Right forelimb (tissue), 1 donor: ENCODE data around the gene C17orf58.
"Not testable (repeated sequence)": the region's sequence is repeated elsewhere in the genome, so short reads cannot be mapped to it uniquely, and the experiment has no call there.

Experiments
- DNase-seq: peaks from one replicate; pipeline ENCODE4 v3.0.0-alpha.2; 2018

Gene C17orf58

DNA sequence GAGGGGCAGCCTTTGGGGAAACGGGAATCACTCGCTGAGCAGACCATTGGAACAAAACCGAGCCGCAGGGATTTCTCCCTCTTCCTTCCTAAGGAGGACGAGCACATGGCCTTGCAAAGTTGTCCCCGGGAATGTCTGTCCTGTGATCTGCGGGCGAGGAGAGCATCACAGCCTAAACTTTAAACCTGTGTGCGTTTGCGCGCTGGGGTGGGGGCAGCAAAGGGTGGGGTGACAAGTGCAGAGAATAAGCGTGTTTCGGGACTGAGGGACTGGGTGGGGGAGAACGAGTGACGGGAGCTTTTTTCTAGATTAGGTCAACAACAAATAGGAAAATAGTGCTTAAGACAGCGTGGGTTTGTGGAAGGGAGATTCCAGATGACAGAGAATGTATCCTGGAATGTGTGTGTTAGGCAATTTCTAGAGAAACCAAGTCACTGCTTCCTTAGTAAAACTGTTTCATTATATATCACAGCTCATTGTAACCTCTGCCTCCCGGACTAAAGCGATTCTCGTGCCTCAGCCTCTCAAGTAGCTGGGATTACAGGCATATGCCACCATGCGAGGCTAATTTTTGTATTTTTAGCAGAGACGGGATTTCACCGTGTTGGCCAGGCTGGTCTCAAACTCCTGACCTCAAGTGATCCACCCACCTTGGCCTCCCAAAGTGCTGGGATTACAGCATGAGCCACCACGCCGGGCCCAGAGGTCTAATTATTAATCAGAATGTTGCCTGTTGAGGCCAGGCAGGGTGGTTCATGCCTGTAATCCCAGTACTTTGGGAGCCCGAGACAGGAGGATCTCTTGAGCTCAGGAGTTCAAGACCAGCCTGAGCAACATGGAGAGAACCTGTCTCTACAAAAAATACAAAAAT is at the start of gene C17orf58:
Gene C17orf58, minus strand, starts transcription at position 169 of the 871 bp plus-strand sequence. CDS start 271 bp downstream, outside the sequence.
- DNase-seq, result peak; percentile 55

DNA sequence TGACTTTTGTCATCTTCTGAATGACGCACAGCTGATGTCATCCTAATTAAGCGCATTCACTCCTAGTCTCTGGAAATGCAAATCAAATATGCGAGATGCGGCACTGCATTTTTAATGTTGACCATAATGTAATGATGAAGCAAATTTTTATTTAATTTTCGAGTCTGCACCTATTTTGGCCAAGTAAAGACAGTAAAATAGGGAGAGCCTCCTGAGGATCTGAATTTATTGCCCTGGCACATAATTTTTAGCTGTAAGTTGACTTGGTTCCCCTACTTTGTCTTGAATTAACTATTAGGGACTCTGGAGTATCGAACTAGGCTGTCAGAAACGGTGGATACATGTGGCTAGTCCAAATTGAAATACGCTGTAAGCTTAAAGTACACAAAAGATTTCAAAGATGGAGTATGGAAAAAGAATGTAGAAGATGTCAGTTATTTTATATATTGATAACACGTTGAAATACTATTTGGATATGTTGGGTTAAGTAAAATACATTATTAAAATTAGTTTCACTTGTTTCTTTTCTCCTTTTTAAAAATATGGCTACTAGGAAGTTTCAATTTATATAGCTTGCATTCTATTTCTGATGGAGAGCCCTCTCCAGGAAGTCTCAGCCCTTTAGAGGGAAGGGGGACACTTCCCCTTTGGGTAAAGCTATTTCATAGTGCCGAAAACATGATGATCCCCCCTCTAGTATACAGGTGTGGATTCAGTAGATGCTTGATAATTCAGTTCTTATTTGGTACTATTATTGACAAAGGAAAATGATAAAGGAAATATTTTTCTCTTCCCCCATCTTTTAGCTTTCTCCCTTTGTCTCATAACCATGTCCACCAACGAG is 40.3 kb upstream of the C17orf58 start:
- no peak for DNase-seq

DNA sequence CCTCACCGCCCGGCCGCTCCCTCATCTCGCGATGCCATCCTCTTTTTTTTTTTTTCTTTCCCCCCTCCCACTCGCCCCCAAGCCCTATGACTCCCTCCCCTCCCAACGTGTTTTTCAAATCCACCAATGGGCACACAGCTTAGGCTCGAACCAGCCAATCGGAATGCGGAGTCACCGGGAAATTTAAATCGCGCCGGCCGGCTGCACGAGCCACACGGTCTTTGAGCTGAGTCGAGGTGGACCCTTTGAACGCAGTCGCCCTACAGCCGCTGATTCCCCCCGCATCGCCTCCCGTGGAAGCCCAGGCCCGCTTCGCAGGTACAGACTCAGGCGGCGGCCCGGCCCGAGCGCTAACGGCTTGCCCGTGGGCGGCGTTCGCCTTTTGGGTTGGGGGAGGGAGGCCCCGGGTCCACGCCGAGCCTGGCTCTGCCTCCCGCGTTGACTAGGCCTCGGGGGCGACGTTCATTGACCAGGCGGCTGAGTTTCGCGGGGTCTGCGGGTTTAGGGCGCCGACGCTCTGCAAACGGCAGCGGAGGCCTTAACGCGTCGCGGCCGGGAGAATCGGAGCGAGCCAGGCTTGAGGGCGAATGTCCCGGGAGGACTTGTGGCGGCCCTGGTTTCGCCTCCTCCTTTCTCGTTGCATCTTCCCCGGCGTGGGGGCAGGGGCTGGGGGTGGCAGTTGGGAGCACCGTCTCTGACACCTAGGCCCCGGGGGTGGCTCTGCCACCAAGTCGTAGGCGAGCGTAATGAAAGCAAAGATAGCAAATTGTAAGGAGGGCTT is 39.4 kb upstream of the C17orf58 start, which contains the start of gene KPNA2:
Gene KPNA2, plus strand, starts transcription at position 213 of the 781 bp plus-strand sequence. CDS start 1,398 bp downstream, outside the sequence.
- DNase-seq, result peak; percentile 95

GRCh38 chr17:68035131-68035522 is 38.9 kb upstream of the C17orf58 start:
- DNase-seq, result peak; percentile 93

DNA sequence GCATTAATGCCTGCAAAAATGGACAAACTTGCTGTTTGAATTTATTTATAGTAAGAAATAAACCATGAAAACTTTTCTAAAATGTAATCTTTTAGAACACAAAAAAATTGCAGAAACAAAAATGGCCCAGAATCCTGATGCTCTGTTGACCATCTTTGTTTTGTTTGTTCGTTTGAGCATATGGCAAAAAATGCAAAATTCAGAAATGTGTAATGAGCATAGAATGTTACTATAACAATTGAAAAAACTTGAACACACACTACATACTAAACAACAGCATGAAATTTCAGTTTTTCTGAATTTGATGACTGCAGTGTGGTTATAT is 38.1 kb upstream of the C17orf58 start:
- DNase-seq, result no peak

DNA sequence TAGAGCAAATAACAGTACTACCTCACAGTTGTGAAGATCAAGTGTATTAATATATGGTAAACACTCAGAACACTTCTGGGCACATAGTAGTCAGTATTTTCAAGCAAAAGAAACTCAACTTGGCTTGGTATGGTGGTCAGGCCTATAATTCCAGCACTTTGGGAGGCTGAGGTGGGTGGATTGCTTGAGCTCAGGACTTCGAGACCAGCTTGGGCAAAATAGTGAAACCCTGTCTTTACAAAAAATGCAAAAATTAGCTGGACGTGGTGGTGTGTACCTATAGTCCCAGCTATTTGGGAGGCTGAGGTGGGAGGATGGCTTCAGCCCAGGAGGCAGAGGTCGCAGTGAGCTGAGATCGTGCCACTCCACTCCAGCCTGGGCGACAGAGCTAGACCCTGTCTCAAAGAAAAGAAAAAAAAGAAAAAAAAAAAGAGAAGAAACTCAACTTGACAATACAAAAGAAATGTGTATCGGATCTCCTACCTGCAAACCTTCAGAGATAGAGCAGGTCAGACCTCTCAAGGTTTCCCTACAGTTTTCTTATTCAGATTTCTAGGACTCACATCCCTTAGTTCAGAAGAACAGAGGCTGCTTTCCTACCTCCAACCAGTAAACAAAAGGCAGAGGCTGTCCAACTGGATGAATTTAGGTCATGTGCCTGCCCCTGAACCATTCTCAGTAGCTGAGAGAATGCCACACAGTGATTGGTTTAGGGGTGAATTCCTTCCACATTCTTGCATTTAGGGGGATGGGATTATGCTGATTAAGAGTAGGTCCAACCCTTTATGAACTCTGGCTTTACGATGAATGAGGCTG is 37.6 kb upstream of the C17orf58 start:
- DNase-seq, result no peak

DNA sequence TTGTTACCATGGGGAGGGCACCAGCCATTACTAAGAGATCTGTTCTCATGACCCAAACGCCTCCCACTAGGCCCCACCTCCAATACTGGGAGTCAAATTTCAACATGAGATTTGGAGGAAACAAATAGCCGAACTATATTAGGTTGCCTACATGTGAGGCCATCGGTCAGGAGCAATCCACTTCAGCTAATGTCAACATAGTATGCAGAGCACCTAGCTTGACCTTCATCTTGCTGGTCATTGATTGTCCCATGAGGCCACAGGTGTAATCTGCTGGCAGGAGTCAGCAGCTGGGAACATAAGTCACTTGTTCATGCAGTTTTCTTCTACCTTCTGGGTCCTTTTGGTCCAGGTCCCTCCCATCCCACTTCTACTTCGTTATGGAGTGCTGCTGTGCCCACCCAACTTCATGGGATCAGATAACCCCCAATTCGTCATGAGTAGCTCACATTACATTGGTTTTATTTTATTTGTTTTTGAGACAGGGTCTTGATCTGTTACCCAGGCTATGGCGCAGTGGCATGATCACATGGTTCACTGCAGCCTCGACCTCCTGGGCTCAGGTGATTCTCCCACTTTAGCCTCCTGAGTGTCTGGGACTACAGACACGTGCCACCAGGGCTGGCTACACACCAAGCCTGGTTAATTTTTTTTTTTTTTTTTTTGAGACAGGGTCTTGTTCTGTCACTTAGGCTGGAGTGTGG is 33.4 kb upstream of the C17orf58 start:
- no peak for DNase-seq

GRCh38 chr17:68022547-68022946 is 26.3 kb upstream of the C17orf58 start:
- not testable (repeated sequence) for DNase-seq

- no peak for DNase-seq
Measured at GRCh38 chr17:68021963-68022362, 25.7 kb upstream of the C17orf58 start.

- not testable (repeated sequence) for DNase-seq
Measured at GRCh38 chr17:68020791-68021190, 24.5 kb upstream of the C17orf58 start.

GRCh38 chr17:68020409-68020756 is 24.1 kb upstream of the C17orf58 start:
- no peak for DNase-seq

- peak; percentile 99 for DNase-seq
Measured at GRCh38 chr17:68019675-68020408, 23.6 kb upstream of the C17orf58 start.

DNA sequence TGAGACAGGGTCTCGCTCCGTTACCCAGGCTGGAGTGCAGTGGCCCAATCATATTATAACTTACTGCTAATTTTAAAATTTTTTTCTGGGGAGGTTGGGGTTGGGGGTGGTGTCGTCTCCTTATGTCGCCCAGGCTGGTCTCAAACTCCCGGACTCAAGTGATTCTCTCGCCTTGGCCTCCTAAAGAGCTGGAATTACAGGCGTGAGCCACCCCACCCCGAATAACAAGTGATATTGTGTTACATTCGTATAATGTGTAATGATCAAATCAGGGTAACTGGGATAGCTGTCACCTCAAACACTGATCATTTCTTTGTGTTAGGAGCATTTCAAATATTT is 23.0 kb upstream of the C17orf58 start:
- DNase-seq, result no peak

DNA sequence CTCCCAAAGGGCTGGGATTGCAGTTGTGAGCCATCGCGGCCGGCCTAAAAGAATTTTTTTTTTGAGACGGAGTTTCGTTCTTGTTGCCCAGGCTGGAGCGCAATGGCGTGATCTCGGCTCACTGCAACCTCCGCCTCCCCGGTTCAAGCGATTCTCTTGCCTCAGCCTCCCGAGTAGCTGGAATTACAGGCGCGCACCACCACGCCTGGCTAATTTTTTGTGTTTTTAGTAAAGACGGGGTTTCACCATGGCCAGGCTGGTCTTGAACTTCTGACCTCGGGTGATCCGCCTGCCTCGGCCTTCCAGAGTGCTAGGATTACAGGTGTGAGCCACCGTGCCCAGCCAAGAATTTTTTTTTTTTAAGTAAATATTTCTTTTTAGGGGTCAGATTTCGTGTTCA is 22.2 kb upstream of the C17orf58 start:
- DNase-seq, result not testable (repeated sequence)

GRCh38 chr17:68016838-68017237 is 20.6 kb upstream of the C17orf58 start:
- no peak for DNase-seq

DNA sequence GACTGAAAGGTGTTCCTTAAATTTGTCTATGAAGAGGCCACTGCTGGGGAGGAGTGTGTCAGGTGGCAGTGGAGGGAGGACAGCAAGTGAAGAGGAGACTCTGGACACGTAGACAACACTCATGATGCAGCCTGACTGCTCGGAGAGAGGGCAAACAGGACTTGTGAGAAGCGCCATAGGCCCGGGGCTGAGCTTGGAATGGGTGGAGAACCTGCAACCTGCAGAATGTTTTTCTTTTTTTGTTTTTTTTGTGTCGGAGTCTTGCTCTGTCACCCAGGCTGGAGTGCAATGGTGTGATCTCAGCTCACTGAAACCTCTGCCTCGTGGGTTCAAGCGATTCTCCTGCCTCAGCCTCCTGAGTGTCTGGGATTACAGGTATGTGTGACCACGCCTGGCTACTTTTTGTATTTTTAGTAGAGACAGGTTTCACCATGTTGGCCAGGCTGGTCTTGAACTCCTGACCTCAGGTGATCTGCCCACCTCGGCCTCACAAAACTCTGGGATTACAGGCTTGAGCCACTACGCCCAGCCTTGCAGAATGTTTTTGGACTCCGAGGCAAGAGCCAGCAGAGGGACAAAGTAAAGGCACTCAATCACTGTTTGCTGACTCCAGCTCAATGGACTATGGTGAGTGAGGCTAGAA is 18.9 kb upstream of the C17orf58 start:
- DNase-seq, result no peak

DNA sequence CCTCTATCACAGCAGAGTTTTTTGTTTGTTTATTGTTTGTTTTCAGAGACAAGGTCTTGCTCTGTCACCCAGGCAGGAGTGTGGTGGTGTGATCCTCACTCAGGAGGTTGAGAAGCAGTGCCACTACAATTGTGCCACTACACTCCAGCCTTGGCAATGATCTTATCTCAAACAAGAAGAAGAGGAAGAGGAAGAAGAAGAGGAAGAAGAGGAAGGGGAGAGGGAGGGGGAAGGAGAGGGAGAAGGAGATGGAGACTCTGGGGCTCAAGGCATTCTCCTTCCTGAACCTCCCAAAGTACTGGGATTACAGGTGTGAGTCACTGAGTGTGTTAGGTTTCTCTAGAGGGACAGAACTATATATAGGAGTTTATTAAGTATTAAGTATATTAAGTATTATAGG is 17.1 kb upstream of the C17orf58 start:
- no peak for DNase-seq

GRCh38 chr17:68011199-68011665 is 15.0 kb upstream of the C17orf58 start:
- no peak for DNase-seq

GRCh38 chr17:68006797-68007196 is 10.5 kb upstream of the C17orf58 start:
- no peak for DNase-seq

DNA sequence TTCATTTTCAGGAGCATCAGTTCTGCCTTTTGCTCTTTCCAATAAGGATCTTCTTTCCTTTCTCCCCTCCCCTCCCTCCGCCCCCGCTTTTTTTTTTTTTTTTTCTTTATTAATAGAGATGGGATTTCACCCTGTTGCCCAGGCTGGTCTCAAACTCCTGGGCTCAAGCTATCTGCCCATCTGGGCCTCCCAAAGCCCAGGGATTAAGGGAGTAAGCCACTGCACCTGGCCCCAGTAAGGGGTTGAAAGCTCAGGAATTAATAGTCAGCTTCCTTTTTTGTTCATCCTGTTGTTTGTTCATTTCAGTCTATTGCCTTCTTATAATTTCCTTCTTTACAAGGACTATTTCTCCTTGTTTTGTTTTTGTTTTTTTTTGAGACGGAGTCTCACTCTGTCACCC is 7.9 kb upstream of the C17orf58 start:
- DNase-seq, result no peak
